Measurements from ENCODE around the gene RSBN1.

RSBN1 gene

GRCh38 chr1:113805639-113806038 lies 6.6 kb downstream of the RSBN1 start:
- no peak overlapping the region for H3K4me3 ChIP-seq (ENCODE audit: control insufficient read depth, low read depth, low read length)
- no peak for DNase-seq (ENCODE audit: low read depth)
- TF ChIP-seq CTCF (conservative IDR thresholded peaks at IDR 0.05; ENCODE audit: control insufficient read depth, insufficient read depth, low read depth, low read length) = no peak

- no peak for TF ChIP-seq CTCF (conservative IDR thresholded peaks at IDR 0.05; ENCODE audit: control insufficient read depth, insufficient read depth, low read depth, low read length)
- DNase-seq (ENCODE audit: low read depth) = no peak
- H3K4me3 ChIP-seq (ENCODE audit: control insufficient read depth, low read depth, low read length) = no peak overlapping the region
Measured at GRCh38 chr1:113805256-113805531, 7.1 kb downstream of the RSBN1 start.

GRCh38 chr1:113804421-113805255 lies 7.6 kb downstream of the RSBN1 start:
- H3K4me3 ChIP-seq (ENCODE audit: control insufficient read depth, low read depth, low read length) = no peak overlapping the region
- peak; percentile 80 for DNase-seq (ENCODE audit: low read depth)
- no peak for TF ChIP-seq CTCF (conservative IDR thresholded peaks at IDR 0.05; ENCODE audit: control insufficient read depth, insufficient read depth, low read depth, low read length)

- DNase-seq (ENCODE audit: low read depth) = no peak
- no peak overlapping the region for H3K4me3 ChIP-seq (ENCODE audit: control insufficient read depth, low read depth, low read length)
- TF ChIP-seq CTCF (conservative IDR thresholded peaks at IDR 0.05; ENCODE audit: control insufficient read depth, insufficient read depth, low read depth, low read length) = no peak
Measured at GRCh38 chr1:113802367-113803007, 9.8 kb downstream of the RSBN1 start.

- no peak for DNase-seq (ENCODE audit: low read depth)
- TF ChIP-seq CTCF (conservative IDR thresholded peaks at IDR 0.05; ENCODE audit: control insufficient read depth, insufficient read depth, low read depth, low read length) = no peak
- H3K4me3 ChIP-seq (ENCODE audit: control insufficient read depth, low read depth, low read length) = no peak overlapping the region
Measured at GRCh38 chr1:113800487-113800886, 11.8 kb downstream of the RSBN1 start.

GRCh38 chr1:113797472-113797871 lies 14.8 kb downstream of the RSBN1 start:
- TF ChIP-seq CTCF (conservative IDR thresholded peaks at IDR 0.05; ENCODE audit: control insufficient read depth, insufficient read depth, low read depth, low read length) = no peak
- DNase-seq (ENCODE audit: low read depth) = no peak
- no peak overlapping the region for H3K4me3 ChIP-seq (ENCODE audit: control insufficient read depth, low read depth, low read length)

Data from fibroblast of mammary gland (primary cell).